Lower lobe of right lung (tissue), 2 donors: Measurements from ENCODE around the gene PROK1. TPM values are rescaled to one million over a fixed set of nuclear protein-coding genes. Genes with fewer than 3 reads are reported as not detected.

ENCODE experiments used
- ATAC-seq, 2 donors: fragments of 200-7000 bp; cut with Tn5 transposase; one replicate each; pipeline ENCODE4 v1.9.1; 2020 to 2022; ENCODE audit warnings: mild to moderate bottlenecking in 2 of 2, moderate library complexity in 2 of 2
- DNase-seq: peaks from one replicate; pipeline ENCODE4 v3.0.0-alpha.2; 2020
- H3K27ac ChIP-seq: fragments of 200-600 bp; one replicate; pipeline ENCODE4 v1.8.0; 2022
- H3K27me3 ChIP-seq: fragments of 200-600 bp; one replicate; pipeline ENCODE4 v1.8.0; 2022; ENCODE audit warnings: low read depth
- H3K36me3 ChIP-seq: fragments of 200-600 bp; one replicate; pipeline ENCODE4 v1.8.0; 2022; ENCODE audit warnings: mild to moderate bottlenecking
- H3K4me1 ChIP-seq: fragments of 200-600 bp; one replicate; pipeline ENCODE4 v1.8.0; 2022
- H3K4me3 ChIP-seq: fragments of 200-600 bp; one replicate; pipeline ENCODE4 v1.8.0; 2022; ENCODE audit warnings: mild to moderate bottlenecking
- H3K9me3 ChIP-seq: fragments of 200-600 bp; one replicate; pipeline ENCODE4 v1.8.0; 2022
- CTCF ChIP-seq: fragments of 200-600 bp; IDR thresholded peaks from one replicate; pipeline ENCODE4 v1.8.0; 2022; ENCODE audit warnings: antibody characterized with exemption, mild to moderate bottlenecking
- intact Hi-C: fragments of 100-400 bp; cut with DNase I; formaldehyde crosslinking; loops from one replicate; pipeline ENCODE4 v1.11.0; 2022
- total RNA-seq: library from RNA; stranded (reverse); fragmentation: NEBNext Ultra II Directional; extraction: Animal tissue kit (Norgen Biotek cat#: 25700); gene quantifications from one replicate; pipeline ENCODE4 v1.2.1, GENCODE V29; 2021
- donor health status: DM: no; HTN: yes; CAD: no; lungs with severe emphysema.

The PROK1 gene
- total RNA-seq, 1 donor from 2014 or later = not detected

GRCh38 chr1:110477445-110477957 lies 26.6 kb downstream of the PROK1 start:
- Histone ChIP-seq H3K9me3 (no peaks in the 10 kb centered on the region), H3K27me3 (no peaks in the 10 kb centered on the region), H3K4me1 (peaks cover 13% of the 10 kb centered on the region), H3K36me3 (no peaks in the 10 kb centered on the region), H3K27ac (no peak overlapping the region), H3K4me3 (no peak overlapping the region)
- TF ChIP-seq CTCF = peak; percentile 17
- intact Hi-C loops = no loop called here
- DNase-seq = no peak
- no peak for ATAC-seq

DNA sequence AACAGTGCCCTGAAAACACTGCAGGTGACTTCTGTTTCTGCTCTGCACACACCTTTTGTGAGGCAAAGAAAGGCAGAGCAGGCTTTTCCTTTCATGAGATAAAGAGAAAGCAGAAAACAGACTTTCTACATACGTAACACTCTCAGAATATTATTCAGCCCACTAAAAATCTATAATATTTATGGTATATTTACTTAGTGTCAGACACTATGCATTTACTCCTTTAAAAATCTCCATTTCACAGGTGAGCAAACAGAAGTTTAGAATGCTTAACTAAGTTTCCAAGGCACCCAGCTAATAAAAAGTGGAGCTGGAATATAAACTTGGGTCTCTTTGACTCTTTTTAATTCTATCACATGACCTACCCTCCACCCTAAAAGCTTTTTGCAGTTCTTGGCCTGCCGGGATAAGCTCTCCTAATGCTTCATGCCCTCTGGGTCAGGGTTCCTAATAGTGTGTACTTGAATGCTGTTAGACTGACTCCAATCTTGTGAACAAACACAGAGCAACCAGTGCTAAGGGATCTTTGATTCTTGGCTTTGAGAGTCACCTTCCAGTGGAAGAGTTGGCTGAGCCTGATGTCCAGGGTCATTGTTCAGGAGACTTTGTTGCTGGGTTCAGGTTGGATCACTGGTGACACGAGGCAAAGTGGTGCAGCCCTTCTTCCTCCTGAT lies 27.2 kb downstream of the PROK1 start:
- Histone ChIP-seq H3K27me3 (no peaks in the 10 kb centered on the region), H3K9me3 (no peaks in the 10 kb centered on the region), H3K4me3 (no peak overlapping the region), H3K4me1 (peaks cover 19% of the 10 kb centered on the region), H3K27ac (no peak overlapping the region), H3K36me3 (no peaks in the 10 kb centered on the region)
- intact Hi-C loops = no loop called here
- ATAC-seq = no peak
- no peak for DNase-seq
- no peak for TF ChIP-seq CTCF

GRCh38 chr1:110478886-110479285 lies 27.9 kb downstream of the PROK1 start:
- Histone ChIP-seq H3K4me1 (peaks cover 22% of the 10 kb centered on the region), H3K27me3 (no peaks in the 10 kb centered on the region), H3K27ac (no peak overlapping the region), H3K36me3 (no peaks in the 10 kb centered on the region), H3K9me3 (no peaks in the 10 kb centered on the region), H3K4me3 (no peak overlapping the region)
- DNase-seq (no peak), ATAC-seq (no peak)
- no peak for TF ChIP-seq CTCF
- intact Hi-C loops = no loop called here

GRCh38 chr1:110480356-110481096 lies 29.6 kb downstream of the PROK1 start:
- ATAC-seq (no peak), DNase-seq (no peak)
- no peak for TF ChIP-seq CTCF
- intact Hi-C loops = no loop called here
- Histone ChIP-seq H3K27ac (no peak overlapping the region), H3K36me3 (no peaks in the 10 kb centered on the region), H3K4me3 (no peak overlapping the region), H3K4me1 (peaks cover 22% of the 10 kb centered on the region), H3K27me3 (no peaks in the 10 kb centered on the region), H3K9me3 (no peaks in the 10 kb centered on the region)

DNA sequence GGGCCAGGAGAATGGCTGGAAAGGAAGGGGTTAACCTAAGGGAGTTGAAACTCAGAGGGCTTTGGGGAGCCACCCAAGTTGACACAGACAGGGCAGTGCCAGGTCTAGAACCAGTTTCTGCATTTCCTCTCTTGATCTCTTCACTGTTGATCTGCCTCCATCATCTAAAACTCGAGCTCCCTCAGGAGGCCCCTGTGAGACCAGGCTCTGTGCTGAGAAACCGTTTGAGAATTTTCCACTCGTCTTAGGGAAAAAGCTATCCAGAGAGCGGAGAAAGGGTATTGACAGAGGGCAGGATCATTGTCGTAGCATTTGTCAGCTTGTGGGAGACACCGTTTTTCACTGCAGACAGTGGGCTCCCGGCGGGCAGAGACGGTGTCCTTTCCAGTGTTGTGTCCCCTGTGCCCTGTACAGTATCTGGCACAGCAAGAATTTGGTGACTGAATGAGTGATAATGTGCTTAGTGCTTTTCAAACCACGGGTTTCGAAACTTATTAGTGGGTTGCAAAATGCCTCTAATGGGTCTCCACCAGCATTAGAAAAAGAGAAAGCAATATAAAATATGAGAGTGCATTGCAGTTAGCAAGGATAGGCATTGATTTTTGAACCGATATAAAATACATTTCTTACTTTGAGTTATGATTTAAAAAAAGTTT lies 31.1 kb downstream of the PROK1 start:
- H3K27ac ChIP-seq = peak overlapping the region; percentile 10
- H3K9me3 ChIP-seq = no peaks in the 10 kb centered on the region
- H3K36me3 ChIP-seq = no peaks in the 10 kb centered on the region
- no peaks in the 10 kb centered on the region for H3K27me3 ChIP-seq
- TF ChIP-seq CTCF = no peak
- no peak overlapping the region for H3K4me3 ChIP-seq
- DNase-seq = no peak
- intact Hi-C loops = no loop called here
- H3K4me1 ChIP-seq = peaks cover 18% of the 10 kb centered on the region
- ATAC-seq = peak in 1 of 2 donors; percentile 52
